ENCODE measurements around the gene NCAPD2.
"Not testable (repeated sequence)": the region's sequence is repeated elsewhere in the genome, so short reads cannot be mapped to it uniquely, and the experiment has no call there.

NCAPD2 gene

DNA sequence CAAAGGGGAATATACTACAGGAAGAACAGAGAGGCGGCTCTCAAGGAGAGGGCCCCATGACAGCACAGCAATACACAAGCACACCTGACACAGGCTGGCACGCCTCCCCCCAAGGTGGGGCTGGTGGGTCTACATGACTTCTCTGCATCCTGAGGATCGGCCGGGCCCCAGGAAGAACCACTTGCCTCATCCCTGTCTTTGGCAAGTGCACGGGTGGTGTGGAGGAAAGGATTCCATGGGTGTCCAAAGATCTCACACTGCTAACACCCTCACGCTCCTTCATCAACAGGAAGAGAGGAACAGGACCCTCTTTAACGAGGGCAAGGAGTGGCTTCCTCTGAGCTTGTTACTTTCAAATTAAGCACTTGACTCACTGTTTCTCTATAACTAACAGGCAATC, 30.7 kb upstream of the NCAPD2 start:
- no peak for DNase-seq (ENCODE audit: low read depth)

DNA sequence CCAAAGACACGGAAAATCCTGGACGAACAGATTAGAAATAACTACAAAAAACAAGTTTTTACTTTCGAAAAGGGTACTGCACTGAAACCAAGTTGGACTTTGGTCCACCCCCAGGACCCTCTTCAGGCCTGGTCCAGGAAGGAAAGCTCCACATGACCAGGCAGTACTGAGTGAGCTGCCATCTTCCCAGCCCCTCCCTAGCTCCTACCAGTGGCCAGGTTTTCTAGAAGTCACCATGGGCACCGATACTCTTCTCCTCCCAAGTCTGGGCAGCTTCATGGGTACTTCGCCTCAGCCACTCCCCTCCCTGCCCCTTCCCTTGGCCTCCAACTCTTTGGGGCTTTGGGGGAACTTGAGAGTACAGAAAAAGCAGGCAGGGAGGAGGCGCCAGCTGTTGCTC, 30.0 kb upstream of the NCAPD2 start:
- no peak for DNase-seq (ENCODE audit: low read depth)

DNA sequence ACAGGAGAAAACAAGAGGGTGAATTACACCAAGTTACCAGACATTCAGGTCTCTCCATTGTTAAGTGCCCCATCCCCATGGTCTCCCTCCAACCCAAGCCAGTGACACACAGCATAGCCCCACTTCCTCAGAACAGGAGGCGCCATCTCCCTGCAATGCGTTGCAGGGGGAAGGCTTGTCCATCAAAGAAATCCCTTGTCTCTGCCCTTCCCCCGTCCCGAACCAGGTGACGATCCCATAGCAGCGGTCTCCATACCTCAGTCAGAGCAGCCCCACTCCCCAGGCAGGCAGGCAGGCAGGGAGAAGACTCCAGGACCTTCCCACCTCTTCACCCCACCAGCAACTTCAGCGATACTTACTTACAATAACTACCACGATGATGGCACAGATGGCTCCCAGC, 29.4 kb upstream of the NCAPD2 start:
- DNase-seq (ENCODE audit: low read depth) = no peak

DNA sequence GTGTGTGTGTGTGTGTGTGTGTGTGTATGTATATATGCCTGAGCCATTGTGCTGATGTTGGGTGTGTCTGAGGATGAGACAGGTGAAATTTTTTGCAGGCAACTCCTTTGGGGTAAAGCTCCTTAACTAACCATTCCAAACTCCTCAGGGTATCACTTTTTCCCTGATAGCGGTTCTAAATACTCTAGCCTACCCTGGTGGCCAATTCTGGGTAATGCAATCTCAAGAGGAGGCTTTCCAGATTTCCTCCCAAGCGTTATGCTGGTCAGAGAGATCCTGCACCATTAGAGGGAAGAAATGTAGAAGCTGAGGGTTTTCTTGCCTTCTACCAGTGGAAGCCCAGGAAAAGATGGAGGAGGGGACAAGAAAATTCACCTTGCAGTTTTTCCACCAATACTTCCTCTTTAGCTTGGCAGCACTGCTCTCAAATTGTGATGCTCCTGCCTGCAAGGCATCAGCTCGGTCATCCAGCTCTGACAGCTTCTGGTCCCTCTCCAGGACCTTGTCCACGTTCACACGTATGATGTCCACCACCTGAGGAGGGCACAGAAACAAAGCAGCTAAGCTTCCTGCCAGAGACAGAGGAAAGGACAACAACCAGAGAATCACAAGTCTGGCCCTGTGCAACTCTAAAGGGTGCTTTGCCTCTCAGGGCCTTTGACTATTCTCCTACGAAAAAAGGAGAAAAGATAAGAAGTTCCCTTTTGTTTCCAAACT, 28.3 kb upstream of the NCAPD2 start:
- no peak for DNase-seq (ENCODE audit: low read depth)

DNA sequence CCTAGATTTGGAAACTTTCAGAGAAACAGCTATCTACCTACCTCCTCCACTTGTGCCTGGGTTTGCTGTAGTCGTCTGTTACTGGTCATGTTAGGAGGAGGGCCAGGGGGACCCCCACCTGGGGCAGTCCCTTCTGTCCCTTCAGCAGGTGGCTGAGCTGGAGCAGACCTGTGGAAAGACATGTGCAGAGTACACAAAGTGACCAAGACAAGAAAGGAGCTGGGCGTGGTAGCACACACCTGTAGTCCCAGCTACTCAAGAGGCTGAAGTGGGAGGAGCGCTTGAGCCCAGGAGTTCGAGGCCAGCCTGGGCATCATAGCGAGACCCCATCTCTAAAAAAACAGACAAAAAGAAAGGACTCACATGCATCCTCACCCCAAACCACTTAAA, 27.7 kb upstream of the NCAPD2 start:
- DNase-seq (ENCODE audit: low read depth) = no peak

DNA sequence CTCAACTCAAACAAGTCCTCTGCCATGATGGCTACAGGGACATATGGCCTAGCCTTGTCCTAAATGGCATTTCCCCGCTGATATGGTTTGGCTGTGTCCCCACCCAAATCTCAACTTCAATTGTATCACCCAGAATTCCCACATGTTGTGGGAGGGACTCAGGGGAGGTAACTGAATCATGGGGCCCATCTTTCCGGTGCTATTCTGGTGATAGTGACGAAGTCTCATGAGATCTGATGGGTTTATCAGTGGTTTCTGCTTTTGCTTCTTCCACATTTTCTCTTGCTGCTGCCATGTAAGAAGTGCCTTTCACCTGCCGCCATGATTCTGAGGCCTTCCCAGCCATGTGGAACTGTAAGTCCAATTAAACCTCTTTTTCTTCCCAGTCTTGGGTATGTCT, 27.2 kb upstream of the NCAPD2 start:
- DNase-seq (ENCODE audit: low read depth) = not testable (repeated sequence)

DNA sequence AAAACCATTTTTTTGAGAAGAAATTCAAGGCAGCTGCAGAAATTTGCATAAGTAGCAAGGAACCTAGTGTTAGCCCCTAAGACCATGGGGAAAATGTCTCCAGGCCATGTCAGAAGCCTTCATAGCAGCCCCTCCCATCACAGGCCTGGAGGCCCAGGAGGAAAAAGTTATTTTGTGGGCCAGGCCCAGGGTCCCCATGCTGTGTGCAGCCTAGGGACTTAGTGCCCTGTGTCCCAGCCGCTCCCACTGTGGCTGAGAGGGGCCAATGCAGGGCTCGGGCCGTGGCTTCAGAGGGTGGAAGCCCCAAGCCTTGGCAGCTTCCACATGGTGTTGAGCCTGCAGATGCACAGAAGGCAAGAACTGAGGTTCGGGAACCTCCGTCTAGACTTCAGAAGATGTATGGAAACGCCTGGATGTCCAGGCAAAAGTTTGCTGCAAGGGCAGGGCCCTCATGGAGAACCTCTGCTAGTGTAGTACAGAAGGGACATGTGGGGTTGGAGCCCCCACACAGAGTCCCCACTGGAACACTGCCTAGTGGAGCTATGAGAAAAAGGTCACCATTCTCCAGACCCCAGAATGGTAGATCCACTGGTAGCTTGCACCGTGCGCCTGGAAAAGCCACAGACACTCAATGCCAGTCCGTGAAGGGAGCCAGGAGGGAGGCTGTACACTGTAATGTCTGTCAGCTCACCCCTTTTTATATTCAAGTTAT, 26.2 kb upstream of the NCAPD2 start:
- not testable (repeated sequence) for DNase-seq (ENCODE audit: low read depth)

DNA sequence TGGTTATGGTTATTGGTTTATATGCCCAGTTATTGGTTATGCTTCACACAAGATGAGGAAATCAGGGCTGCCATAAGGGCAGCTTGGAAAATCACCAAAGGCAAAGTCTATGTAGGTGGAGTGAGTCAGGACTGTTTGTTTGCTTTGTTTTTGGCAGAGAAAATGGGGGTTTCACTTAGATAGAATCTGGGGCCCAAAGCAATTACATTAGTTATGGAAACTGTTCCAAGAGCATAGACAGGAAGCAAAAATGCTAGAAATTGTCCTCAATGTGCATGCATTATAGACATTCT, 25.7 kb upstream of the NCAPD2 start:
- DNase-seq (ENCODE audit: low read depth) = no peak

DNA sequence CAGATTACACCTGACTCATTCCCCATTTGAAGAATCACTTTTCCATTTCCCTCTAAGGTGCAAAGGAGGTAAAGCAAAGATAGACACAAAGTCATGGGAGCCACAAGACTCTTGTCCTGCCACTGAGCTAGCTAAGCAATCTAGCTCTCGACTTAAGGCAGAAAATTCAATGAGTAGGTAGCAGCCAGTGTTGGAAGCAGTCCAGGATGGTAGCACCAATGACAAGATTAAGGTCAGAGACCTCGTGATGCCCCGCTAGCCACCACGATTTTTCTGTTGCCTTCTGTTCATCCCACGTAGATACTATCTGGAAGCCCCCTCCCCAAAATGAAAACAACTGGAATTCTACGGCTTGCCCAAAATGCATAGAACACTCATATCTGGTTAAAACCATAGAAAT, 24.8 kb upstream of the NCAPD2 start:
- no peak for DNase-seq (ENCODE audit: low read depth)

DNA sequence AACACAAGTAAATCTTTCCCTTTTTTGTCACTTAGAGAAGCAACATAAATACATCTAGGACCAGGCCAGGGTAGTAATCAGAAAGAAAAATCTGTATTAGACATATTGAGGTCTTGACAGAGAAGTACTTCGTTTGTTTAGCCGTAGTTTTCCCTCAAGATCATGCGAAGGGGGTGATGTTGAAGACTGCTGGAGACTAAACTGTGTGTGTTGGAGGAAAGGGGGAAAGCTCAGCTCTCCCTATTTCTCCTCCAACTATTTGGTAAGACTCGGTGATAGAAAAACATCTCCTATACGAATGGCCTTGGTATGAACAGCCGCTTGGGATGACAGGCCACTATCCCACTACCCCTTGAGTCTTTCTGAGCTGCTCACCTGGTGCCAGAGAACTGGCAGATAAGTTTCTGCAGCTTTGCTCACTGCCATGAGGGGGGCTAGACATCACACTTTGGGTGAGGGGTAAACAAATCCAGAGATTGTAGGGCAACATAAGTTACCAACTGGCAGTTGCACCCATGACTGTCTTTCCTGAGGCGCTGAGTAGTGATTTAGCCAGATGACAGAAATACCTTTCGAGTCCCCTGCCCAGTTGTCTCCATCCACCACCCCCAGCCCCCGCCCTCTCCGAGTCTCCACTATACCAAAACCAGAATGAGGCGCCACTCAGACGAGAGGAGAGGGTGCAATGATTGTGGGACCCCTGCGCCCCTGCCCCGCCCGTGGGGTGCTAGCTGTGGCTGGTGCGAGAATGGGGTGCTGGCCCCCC, 24.1 kb upstream of the NCAPD2 start:
- no peak for DNase-seq (ENCODE audit: low read depth)

DNA sequence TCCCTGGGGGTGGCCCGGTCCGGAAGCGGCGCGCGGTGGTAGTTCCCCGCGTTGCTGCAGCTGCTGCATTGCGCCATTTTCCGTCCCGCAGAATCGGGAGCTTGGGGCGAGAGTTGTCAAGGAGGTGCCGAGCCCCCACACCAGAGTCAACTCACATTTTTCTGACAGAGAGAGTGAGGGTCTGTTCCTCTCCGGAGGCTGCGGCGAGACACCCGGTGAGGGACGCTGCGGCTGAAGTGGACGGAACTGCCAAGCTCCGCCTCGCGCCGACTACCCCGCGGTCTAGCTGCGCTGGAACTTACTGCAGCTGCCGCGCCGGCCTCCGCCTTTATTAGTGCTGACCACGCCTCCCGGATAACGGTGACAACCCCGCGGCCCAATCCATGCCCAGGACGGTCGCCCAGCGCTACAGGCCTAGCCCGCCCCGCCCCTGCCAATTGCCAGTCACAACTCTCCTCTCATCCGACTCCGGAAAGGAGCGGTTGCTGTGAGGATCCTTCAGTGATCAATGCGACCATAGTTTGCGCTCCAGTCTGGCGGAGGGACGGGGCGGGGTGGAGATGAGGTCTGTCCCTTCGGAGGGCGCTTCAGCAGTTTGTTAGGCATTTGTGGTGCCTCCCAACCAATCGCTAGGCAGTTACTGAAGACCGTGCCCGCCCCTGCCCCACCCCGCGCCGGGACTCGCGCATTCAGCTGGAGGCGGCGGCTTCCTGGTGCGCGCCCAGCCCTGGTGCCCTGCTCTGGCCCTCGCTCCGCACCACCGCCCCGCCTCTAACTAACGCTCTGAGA, 23.3 kb upstream of the NCAPD2 start, which contains the start of gene VAMP1:
Gene VAMP1, minus strand, starts transcription at position 303 of the 789 bp plus-strand sequence. Its CDS starts 146 bp downstream, at position 157.
- DNase-seq (ENCODE audit: low read depth) = peak; percentile 88

DNA sequence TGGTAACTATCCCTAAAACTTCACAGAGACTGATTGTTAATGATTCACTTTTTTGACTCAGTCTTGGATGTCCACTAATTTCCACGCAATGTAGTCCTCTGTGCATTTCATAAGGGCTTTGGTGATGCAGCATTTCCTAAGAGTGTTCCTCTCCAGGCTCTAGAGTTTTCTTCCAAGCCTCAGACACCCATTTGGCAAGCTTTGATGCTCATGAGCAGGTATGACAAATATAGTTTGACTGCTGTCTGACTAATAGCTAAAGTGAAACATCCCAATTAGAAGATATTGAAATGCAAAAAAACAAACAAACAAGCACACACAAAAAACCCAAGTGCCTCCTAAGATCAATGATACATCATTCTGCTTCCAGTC, 21.9 kb upstream of the NCAPD2 start:
- DNase-seq (ENCODE audit: low read depth) = no peak

DNA sequence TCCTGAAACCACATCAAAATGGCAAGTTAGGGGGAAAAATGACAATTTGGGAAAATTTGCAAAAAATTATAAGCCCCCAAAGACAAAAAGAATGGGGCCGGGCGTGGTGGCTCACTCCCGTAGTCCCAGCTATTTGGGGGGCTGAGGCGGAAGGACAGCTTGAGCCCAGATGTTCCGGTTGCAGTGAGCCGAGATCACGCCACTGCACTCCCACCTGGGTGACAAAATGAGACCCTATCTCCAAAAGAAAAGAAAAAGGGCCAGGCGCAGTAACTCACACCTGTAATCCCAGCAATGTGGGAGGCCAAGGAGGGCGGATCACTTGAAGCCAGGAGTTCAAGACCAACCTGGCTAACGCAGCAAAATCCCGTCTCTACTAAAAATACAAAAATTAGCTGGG, 21.4 kb upstream of the NCAPD2 start:
- no peak for DNase-seq (ENCODE audit: low read depth)

DNA sequence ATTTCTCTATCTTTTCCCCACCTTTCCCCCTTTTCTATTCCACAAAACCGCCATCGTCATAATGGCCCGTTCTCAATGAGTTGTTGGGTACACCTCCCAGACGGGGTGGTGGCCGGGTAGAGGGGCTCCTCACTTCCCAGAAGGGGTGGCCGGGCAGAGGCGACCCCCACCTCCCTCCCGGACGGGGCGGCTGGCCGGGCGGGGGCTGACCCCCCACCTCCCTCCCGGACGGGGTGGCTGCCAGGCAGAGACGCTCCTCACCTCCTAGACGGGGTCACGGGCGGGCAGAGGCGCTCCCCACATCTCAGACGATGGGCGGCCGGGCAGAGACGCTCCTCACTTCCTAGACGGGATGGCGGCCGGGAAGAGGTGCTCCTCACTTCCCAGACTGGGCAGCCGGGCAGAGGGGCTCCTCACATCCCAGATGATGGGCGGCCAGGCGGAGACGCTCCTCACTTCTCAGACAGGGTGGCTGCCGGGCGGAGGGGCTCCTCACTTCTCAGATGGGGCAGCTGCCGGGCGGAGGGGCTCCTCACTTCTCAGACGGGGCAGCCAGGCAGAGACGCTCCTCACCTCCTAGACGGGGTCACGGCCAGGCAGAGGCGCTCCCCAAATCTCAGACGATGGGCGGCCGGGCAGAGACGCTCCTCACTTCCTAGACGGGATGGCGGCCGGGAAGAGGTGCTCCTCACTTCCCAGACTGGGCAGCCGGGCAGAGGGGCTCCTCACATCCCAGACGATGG, 18.5 kb upstream of the NCAPD2 start:
- DNase-seq (ENCODE audit: low read depth) = not testable (repeated sequence)

DNA sequence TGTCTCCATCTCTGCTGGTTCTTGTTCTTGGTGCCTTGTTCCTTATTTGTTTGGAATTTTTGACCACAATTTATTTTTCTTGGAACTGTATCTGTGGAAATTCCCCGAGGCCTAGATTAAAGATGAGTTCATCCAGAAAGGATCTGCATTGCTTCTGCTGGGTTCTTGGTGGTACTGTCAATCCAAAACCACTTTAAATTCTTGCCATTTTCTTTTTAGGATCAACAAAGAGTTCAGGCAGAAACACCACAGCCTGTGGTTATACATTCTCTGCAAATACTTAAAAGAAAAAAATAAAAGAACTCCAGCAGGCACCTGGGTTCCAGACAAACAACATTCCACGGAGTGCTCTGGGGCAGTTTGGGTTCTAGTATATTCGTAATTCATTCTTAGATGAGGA, 17.4 kb upstream of the NCAPD2 start:
- DNase-seq (ENCODE audit: low read depth) = no peak

DNA sequence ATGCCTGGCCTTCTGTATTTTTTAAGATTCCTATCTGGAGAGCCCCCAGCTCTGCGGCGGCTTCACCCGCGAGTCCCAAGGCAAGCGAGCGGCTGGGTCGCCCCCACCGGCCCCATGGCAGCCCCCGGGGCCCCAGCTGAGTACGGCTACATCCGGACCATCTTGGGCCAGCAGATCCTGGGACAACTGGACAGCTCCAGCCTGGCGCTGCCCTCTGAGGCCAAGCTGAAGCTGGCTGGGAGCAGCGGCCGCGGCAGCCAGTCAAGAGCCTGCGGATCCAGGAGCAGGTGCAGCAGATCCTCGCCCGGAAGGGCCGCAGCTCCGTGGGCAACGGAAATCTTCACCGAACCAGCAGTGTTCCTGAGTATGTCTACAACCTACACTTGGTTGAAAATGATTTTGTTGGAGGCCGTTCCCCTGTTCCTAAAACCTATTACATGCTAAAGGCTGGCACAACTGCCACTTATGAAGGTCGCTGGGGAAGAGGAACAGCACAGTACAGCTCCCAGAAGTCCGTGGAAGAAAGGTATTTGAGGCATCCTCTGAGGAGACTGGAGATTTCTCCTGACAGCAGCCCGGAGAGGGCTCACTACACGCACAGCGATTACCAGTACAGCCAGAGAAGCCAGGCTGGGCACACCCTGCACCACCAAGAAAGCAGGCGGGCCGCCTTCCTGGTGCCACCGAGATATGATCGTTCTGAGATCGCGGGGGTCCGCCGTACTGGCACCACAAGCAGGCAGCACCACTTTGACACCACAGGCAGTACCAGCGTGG, 16.1 kb upstream of the NCAPD2 start:
- not testable (repeated sequence) for DNase-seq (ENCODE audit: low read depth)

DNA sequence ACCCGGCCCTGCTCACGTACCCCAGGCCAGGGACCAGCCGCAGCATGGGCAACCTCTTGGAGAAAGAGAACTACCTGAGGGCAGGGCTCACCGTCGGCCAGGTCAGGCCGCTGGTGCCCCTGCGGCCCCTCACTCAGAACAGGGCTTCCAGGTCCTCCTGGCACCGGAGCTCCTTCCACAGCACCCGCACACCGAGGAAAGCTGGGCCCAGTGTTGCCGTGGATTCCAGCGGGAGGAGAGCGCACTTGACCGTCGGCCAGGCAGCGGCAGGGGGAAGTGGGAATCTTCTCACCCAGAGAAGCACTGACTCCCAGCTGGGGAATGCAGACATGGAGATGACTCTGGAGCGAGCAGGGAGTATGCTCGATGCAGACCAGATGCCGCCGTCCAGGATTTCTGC, 15.5 kb upstream of the NCAPD2 start:
- no peak for DNase-seq (ENCODE audit: low read depth)

DNA sequence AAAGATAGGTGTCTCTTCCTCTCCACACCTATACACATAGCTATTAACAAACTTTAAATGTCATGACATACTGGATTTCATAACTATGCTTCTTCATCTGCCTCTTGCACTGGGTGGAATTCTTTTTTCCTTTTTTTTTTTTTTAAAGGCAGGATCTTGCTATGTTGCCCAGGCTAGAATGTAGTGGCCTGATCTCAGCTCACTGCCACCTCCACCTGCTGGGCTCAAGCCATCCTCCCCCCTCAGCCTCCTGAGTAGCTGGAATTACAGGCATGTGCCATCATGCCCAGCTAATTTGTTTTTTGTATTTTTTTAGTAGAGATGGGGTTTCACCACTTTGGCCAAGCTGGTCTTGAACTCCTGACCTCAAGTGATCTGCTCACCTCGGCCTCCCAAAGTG, 5.7 kb upstream of the NCAPD2 start:
- no peak for DNase-seq (ENCODE audit: low read depth)

DNA sequence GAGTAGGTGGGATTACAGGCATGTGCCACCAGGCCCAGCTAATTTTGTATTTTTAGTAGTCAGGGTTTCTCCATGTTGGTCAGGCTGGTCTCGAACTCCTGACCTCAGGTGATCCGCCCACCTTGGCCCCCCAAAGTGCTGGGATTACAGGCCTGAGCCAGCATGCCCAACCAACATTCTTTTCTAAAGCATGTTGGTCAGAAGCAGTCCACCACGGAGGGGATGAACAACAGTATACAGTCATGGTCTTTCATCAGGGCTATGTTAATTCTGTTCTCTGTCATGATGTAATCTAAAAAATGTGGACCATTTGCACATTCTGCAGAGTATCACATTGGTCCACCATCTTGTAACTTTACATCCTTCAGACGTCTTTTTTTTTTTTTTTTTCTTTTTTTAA, 4.5 kb upstream of the NCAPD2 start:
- no peak for DNase-seq (ENCODE audit: low read depth)

DNA sequence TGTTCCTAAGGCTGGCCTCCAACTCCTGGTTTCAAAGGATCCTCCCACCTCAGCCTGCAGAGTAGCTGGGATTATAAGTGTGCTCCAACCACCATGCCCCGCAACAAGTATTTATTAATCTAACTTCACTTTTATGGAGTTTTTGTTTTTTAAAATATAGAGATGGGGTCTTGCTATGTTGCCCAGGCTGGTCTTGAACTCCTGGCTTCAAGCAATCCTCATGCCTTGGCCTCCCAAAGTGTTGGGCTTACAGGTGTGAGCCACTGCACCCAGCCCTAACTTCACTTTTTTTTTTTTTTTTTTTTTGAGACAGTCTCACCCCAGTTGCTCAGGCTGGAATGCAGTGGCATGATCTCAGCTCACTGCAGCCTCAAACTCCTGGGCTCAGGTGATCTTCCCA, 3.2 kb upstream of the NCAPD2 start:
- DNase-seq (ENCODE audit: low read depth) = not testable (repeated sequence)
